MM.1S (cell line): ENCODE data around the gene AKR7A2.

ENCODE experiments used
- EZH2 ChIP-seq: fragments of 300-600 bp; sonication (generic); optimal IDR thresholded peaks from 2 replicates; pipeline ENCODE3; 2017; ENCODE audit warnings: low read depth, mild to moderate bottlenecking, antibody characterized with exemption, low read length, mixed read lengths
- EZH2phosphoT487 ChIP-seq: fragments of 300-600 bp; sonication (generic); IDR thresholded peaks from 2 replicates; pipeline ENCODE4 v1.6.1; 2018; ENCODE audit warnings: antibody characterized with exemption, low read length
- TF ChIP-seq, protein P1 (sequence below): fragments of 300-600 bp; sonication (generic); IDR thresholded peaks from 2 replicates; pipeline ENCODE4 v1.5.1; 2016; ENCODE audit warnings: antibody characterized with exemption, low read length, mixed read lengths

DNA sequence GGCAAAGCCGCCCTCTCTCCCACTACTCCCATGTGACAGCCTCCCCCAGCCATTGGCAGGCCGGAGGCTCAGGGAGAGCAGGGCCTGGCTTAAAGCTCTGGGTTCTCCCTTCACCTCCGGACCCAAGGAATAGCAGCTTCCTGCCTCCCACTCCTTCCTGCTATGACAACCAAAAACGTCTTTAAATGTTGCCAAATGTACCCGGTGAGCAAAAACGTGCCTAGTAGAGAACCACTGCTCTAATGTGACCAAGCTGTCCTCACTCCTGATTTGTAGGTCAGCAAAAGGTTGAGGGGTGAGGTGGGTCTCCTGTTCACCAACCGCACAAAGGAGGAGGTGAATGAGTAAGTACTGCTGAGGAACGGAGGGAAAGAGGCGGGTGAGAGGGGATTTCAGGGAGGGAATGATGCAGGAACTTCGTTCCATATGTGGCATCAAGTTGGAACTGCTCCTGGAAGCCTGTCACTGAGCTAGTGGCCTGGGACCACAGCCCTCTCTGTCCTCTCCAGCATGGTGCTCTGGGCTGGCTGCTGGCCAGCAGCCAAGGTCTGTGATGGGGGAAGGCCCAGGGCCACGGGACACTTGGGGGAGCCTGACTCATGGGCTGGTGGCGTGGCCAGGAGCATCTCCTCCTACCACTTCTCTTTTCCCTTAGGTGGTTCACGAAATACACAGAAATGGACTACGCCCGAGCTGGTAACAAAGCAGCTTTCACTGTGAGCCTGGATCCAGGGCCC is 54.6 kb downstream of the AKR7A2 start:
- TF ChIP-seq, protein P1, sequence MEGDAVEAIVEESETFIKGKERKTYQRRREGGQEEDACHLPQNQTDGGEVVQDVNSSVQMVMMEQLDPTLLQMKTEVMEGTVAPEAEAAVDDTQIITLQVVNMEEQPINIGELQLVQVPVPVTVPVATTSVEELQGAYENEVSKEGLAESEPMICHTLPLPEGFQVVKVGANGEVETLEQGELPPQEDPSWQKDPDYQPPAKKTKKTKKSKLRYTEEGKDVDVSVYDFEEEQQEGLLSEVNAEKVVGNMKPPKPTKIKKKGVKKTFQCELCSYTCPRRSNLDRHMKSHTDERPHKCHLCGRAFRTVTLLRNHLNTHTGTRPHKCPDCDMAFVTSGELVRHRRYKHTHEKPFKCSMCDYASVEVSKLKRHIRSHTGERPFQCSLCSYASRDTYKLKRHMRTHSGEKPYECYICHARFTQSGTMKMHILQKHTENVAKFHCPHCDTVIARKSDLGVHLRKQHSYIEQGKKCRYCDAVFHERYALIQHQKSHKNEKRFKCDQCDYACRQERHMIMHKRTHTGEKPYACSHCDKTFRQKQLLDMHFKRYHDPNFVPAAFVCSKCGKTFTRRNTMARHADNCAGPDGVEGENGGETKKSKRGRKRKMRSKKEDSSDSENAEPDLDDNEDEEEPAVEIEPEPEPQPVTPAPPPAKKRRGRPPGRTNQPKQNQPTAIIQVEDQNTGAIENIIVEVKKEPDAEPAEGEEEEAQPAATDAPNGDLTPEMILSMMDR = no peak
- TF ChIP-seq EZH2 (no peak), EZH2phosphoT487 (no peak)
